ENCODE results near the gene RAB39B.

GRCh38 chrX:155213731-155214130 is 50.6 kb downstream of the RAB39B start:
- TF ChIP-seq TAF1 (IDR thresholded peaks at IDR 0.05; ENCODE audit: low read depth, low read length) (no peak), POLR2AphosphoS5 (IDR thresholded peaks at IDR 0.05; ENCODE audit: low read depth, low read length) (no peak)
